Esophagus (tissue), 2 donors: ENCODE measurements around the gene NFATC3. TPM values are rescaled to one million over a fixed set of nuclear protein-coding genes. Genes with fewer than 3 reads are reported as not detected.
A peak's percentile ranks its signal among the peaks of the same experiment; 100 is the strongest.

Experiments used
- H3K27ac ChIP-seq, 2 donors: one replicate each; pipeline ENCODE4 v1.5.1; 2013; ENCODE audit warnings: low read depth in 2 of 2, mild to moderate bottlenecking in 2 of 2, inconsistent platforms in 1 of 2, low read length in 1 of 2, moderate library complexity in 1 of 2
- H3K27me3 ChIP-seq, 2 donors: one replicate each; pipeline ENCODE4 v1.6.1; 2013; ENCODE audit warnings: low read length in 2 of 2, control low read depth in 1 of 2, mild to moderate bottlenecking in 1 of 2; ENCODE audit not compliant: insufficient read depth in 2 of 2, control insufficient read depth in 1 of 2
- H3K36me3 ChIP-seq, 2 donors: one replicate each; pipeline ENCODE4 v1.6.1; 2013; ENCODE audit warnings: low read length in 1 of 2; ENCODE audit not compliant: control insufficient read depth in 2 of 2, insufficient read depth in 2 of 2
- H3K4me1 ChIP-seq, 2 donors: one replicate each; pipeline ENCODE4 v1.6.1; 2013; ENCODE audit warnings: low read length in 1 of 2; ENCODE audit not compliant: control insufficient read depth in 2 of 2, insufficient read depth in 2 of 2
- H3K4me3 ChIP-seq, 2 donors: one replicate each; pipeline ENCODE4 v1.5.1; 2013; ENCODE audit warnings: low read length in 2 of 2, mild to moderate bottlenecking in 2 of 2, low read depth in 1 of 2, moderate library complexity in 1 of 2
- H3K9me3 ChIP-seq, 2 donors: one replicate each; pipeline ENCODE4 v1.6.1; 2013; ENCODE audit warnings: mild to moderate bottlenecking in 2 of 2, low read depth in 1 of 2, low read length in 1 of 2, moderate library complexity in 1 of 2; ENCODE audit not compliant: control insufficient read depth in 2 of 2, insufficient read depth in 1 of 2
- WGBS, 2 donors: extraction: QIAGEN DNeasy Blood & Tissue Kit; methylation state at CpG; one replicate each; pipeline ENCODE4 v1.1.7; 2013; 5-methylcytosine and 5-hydroxymethylcytosine counted together
- polyA plus RNA-seq, 2 donors: library from polyadenylated mRNA; stranded (reverse); fragments of 200-250 nt; gene quantifications; one replicate each; pipeline ENCODE4 v1.2.3, GENCODE V29; 2013
- donor health status: healthy with polysubstance abuse.
- donor health status: Bipolar disorder and iron deficiency.

The NFATC3 gene
- polyA plus RNA-seq, 2 donors = 4.0 to 5.5 TPM

GRCh38 chr16:68079376-68079625 is 5.9 kb upstream of the NFATC3 start:
- no peaks in the 10 kb centered on the region for H3K9me3 ChIP-seq
- peaks cover 8 to 18% of the 10 kb centered on the region in 2 donors for H3K36me3 ChIP-seq
- peaks cover 0 to 11% of the 10 kb centered on the region in 2 donors for H3K4me1 ChIP-seq
- no peaks in the 10 kb centered on the region for H3K27me3 ChIP-seq
- H3K27ac ChIP-seq = peak overlapping the region; percentile 68 to 80
- H3K4me3 ChIP-seq = no peak overlapping the region

- Histone ChIP-seq H3K27ac (peak overlapping the region; percentile 68 to 80), H3K4me3 (no peak overlapping the region), H3K9me3 (no peaks in the 10 kb centered on the region), H3K36me3 (peaks cover 8 to 18% of the 10 kb centered on the region in 2 donors), H3K27me3 (no peaks in the 10 kb centered on the region), H3K4me1 (peaks cover 0 to 11% of the 10 kb centered on the region in 2 donors)
- 44 to 46% methylated on average over 13 of the region's 13 CpGs for WGBS, 2 donors
Observed at GRCh38 chr16:68079626-68080344, 5.4 kb upstream of the NFATC3 start.

GRCh38 chr16:68081861-68082628 is 3.1 kb upstream of the NFATC3 start:
- H3K27ac ChIP-seq = no peak overlapping the region
- no peaks in the 10 kb centered on the region for H3K9me3 ChIP-seq
- H3K4me3 ChIP-seq = no peak overlapping the region
- H3K36me3 ChIP-seq = peaks cover 6 to 10% of the 10 kb centered on the region in 2 donors
- H3K27me3 ChIP-seq = no peaks in the 10 kb centered on the region
- H3K4me1 ChIP-seq = peaks cover 0 to 11% of the 10 kb centered on the region in 2 donors

GRCh38 chr16:68082629-68083238 is 2.4 kb upstream of the NFATC3 start:
- no peaks in the 10 kb centered on the region for H3K9me3 ChIP-seq
- no peak overlapping the region for H3K27ac ChIP-seq
- no peak overlapping the region for H3K4me3 ChIP-seq
- 80 to 87% methylated on average over 2 of the region's 2 CpGs for WGBS, 2 donors
- peaks cover 0 to 11% of the 10 kb centered on the region in 2 donors for H3K4me1 ChIP-seq
- H3K36me3 ChIP-seq = peaks cover 3 to 8% of the 10 kb centered on the region in 2 donors
- H3K27me3 ChIP-seq = no peaks in the 10 kb centered on the region

GRCh38 chr16:68083239-68083781 is 1.9 kb upstream of the NFATC3 start:
- Histone ChIP-seq H3K27ac (peak overlapping the region; percentile 40 to 94), H3K4me3 (no peak overlapping the region)
- WGBS, 2 donors = 87 to 93% methylated on average over 4 of the region's 4 CpGs

GRCh38 chr16:68083861-68084503 is 1.2 kb upstream of the NFATC3 start:
- H3K27me3 ChIP-seq = no peaks in the 10 kb centered on the region
- 40 to 45% methylated on average over 21 of the region's 21 CpGs for WGBS, 2 donors
- no peaks in the 10 kb centered on the region for H3K36me3 ChIP-seq
- H3K27ac ChIP-seq = peak overlapping the region; percentile 94 to 98
- no peaks in the 10 kb centered on the region for H3K9me3 ChIP-seq
- H3K4me1 ChIP-seq = peaks cover 0 to 11% of the 10 kb centered on the region in 2 donors
- peak overlapping the region; percentile 55 to 63 for H3K4me3 ChIP-seq

More at GRCh38 chr16:68083239-68083781, 1.9 kb upstream of the NFATC3 start:
- Histone ChIP-seq H3K4me1 (peaks cover 0 to 11% of the 10 kb centered on the region in 2 donors), H3K36me3 (peaks cover 0 to 3% of the 10 kb centered on the region in 2 donors), H3K9me3 (no peaks in the 10 kb centered on the region), H3K27me3 (no peaks in the 10 kb centered on the region)

GRCh38 chr16:68084504-68085258 is 489 bp upstream of the NFATC3 start:
- Histone ChIP-seq H3K4me1 (peaks cover 0 to 11% of the 10 kb centered on the region in 2 donors), H3K4me3 (peak overlapping the region; percentile 55 to 63), H3K27ac (peak overlapping the region; percentile 94 to 98), H3K27me3 (no peaks in the 10 kb centered on the region), H3K9me3 (no peaks in the 10 kb centered on the region), H3K36me3 (no peaks in the 10 kb centered on the region)
- 0 to 8% methylated on average over 40 to 43 of the region's 45 CpGs for WGBS, 2 donors

GRCh38 chr16:68086336-68086841 is 1.2 kb downstream of the NFATC3 start:
- H3K27me3 ChIP-seq = no peaks in the 10 kb centered on the region
- 1 to 4% methylated on average over 6 of the region's 6 CpGs for WGBS, 2 donors
- H3K4me3 ChIP-seq = peak overlapping the region; percentile 63 to 71
- peaks cover 0 to 7% of the 10 kb centered on the region in 2 donors for H3K4me1 ChIP-seq
- no peaks in the 10 kb centered on the region for H3K9me3 ChIP-seq
- peak overlapping the region in 1 of 2 donors; percentile 20 for H3K27ac ChIP-seq
- H3K36me3 ChIP-seq = no peaks in the 10 kb centered on the region
